Prostate gland (tissue), 2 donors: ENCODE results near the gene POLR3GL.

Source experiments
- POLR2A ChIP-seq: fragments of 450-650 bp; IDR thresholded peaks from one replicate; pipeline ENCODE4 v1.6.1; 2016; ENCODE audit warnings: antibody characterized with exemption, mild to moderate bottlenecking
- POLR2AphosphoS5 ChIP-seq: sonication (generic); formaldehyde crosslinking; IDR thresholded peaks from one replicate; pipeline ENCODE4 v1.6.1; 2017; ENCODE audit warnings: antibody characterized with exemption
- TF ChIP-seq, protein P1 (sequence below), 4 experiments: fragments of 200-600 bp in 2 of 4; fragments of 450-650 bp in 2 of 4; sonication (generic) in 2 of 4; IDR thresholded peaks; 1 replicate in 3 of 4; 2 replicates in 1 of 4; pipeline ENCODE4 v1.5.1; 2016 to 2019; ENCODE audit warnings: antibody characterized with exemption in 4 of 4, mild to moderate bottlenecking in 2 of 4, moderate library complexity in 2 of 4

GRCh38 chr1:145977486-145978470, 13.3 kb downstream of the POLR3GL start:
- TF ChIP-seq, protein P1, sequence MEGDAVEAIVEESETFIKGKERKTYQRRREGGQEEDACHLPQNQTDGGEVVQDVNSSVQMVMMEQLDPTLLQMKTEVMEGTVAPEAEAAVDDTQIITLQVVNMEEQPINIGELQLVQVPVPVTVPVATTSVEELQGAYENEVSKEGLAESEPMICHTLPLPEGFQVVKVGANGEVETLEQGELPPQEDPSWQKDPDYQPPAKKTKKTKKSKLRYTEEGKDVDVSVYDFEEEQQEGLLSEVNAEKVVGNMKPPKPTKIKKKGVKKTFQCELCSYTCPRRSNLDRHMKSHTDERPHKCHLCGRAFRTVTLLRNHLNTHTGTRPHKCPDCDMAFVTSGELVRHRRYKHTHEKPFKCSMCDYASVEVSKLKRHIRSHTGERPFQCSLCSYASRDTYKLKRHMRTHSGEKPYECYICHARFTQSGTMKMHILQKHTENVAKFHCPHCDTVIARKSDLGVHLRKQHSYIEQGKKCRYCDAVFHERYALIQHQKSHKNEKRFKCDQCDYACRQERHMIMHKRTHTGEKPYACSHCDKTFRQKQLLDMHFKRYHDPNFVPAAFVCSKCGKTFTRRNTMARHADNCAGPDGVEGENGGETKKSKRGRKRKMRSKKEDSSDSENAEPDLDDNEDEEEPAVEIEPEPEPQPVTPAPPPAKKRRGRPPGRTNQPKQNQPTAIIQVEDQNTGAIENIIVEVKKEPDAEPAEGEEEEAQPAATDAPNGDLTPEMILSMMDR (IDR thresholded peaks at IDR 0.05), result peak; percentile 68 to 95 (median 93)
- TF ChIP-seq POLR2AphosphoS5 (peak; percentile 90), POLR2A (no peak)
